OCI-LY7 (cell line): ENCODE results near the gene SV2C. TPM values are rescaled to one million over a fixed set of nuclear protein-coding genes. Genes with fewer than 3 reads are reported as not detected.
A peak's percentile ranks its signal among the peaks of the same experiment; 100 is the strongest.
"Not testable (repeated sequence)": the region's sequence is repeated elsewhere in the genome, so short reads cannot be mapped to it uniquely, and the experiment has no call there.

Experiments
- BruUV-seq: library from RNA; stranded (reverse); fragments of 400-500 nt; replicated peaks from 2 replicates; lab custom pipeline; 2021; lab: Mats Ljungman, UMichigan
- CTCF ChIA-PET: fragments of 300-600 bp; sonication (Branson Sonifier 250); formaldehyde crosslinking; loops from one replicate; lab custom pipeline; 2022; ENCODE audit warnings: antibody characterized with exemption; ENCODE audit not compliant: unreplicated experiment; lab: Charles Lee
- POLR2A ChIA-PET: fragments of 300-600 bp; sonication (Branson Sonifier 250); formaldehyde crosslinking; loops from one replicate; lab custom pipeline; 2022; ENCODE audit warnings: antibody characterized with exemption; lab: Charles Lee
- DNase-seq: peaks from one replicate; pipeline ENCODE4 v3.0.0-alpha.2; 2015; ENCODE audit warnings: low spot score
- H2AFZ ChIP-seq: fragments of 200-600 bp; sonication (generic), shearing (Covaris generic); 2 replicates; pipeline ENCODE4 v1.6.1; 2014; ENCODE audit warnings: mild to moderate bottlenecking, antibody characterized with exemption, low read length, moderate library complexity
- H3K27ac ChIP-seq: fragments of 200-600 bp; sonication (generic); 2 replicates; pipeline ENCODE4 v1.5.1; 2014; ENCODE audit warnings: mixed run types, low read depth, mild to moderate bottlenecking, moderate library complexity, low read length, inconsistent platforms; ENCODE audit not compliant: poor library complexity, severe bottlenecking
- H3K36me3 ChIP-seq: fragments of 200-600 bp; sonication (generic); 2 replicates; pipeline ENCODE4 v1.6.1; 2014; ENCODE audit warnings: mild to moderate bottlenecking, antibody characterized with exemption, low read length, moderate library complexity, mixed read lengths; ENCODE audit not compliant: insufficient read depth
- H3K4me1 ChIP-seq: fragments of 200-600 bp; sonication (generic); 2 replicates; pipeline ENCODE4 v1.5.1; 2014; ENCODE audit warnings: mild to moderate bottlenecking, low read length; ENCODE audit not compliant: insufficient read depth, poor library complexity, severe bottlenecking
- H3K4me2 ChIP-seq: fragments of 200-600 bp; sonication (generic); 2 replicates; pipeline ENCODE4 v1.6.1; 2014; ENCODE audit warnings: mild to moderate bottlenecking, low read length
- H3K4me3 ChIP-seq: fragments of 200-600 bp; sonication (generic); 2 replicates; pipeline ENCODE4 v1.5.1; 2014; ENCODE audit warnings: mild to moderate bottlenecking, low read depth, low read length; ENCODE audit not compliant: poor library complexity, severe bottlenecking
- H3K79me2 ChIP-seq: fragments of 200-600 bp; sonication (generic); 2 replicates; pipeline ENCODE4 v1.6.1; 2016; ENCODE audit warnings: low read depth, mild to moderate bottlenecking, low read length, moderate library complexity, mixed read lengths; ENCODE audit not compliant: insufficient read depth
- H3K9me2 ChIP-seq: fragments of 200-600 bp; sonication (generic); 2 replicates; pipeline ENCODE4 v1.6.1; 2016; ENCODE audit warnings: mild to moderate bottlenecking, low read length, mixed read lengths; ENCODE audit not compliant: insufficient read depth
- H3K9me3 ChIP-seq: fragments of 200-600 bp; sonication (generic); 2 replicates; pipeline ENCODE4 v1.6.1; 2014; ENCODE audit warnings: mild to moderate bottlenecking, mixed run types, low read length, mixed read lengths
- H4K20me1 ChIP-seq: fragments of 200-600 bp; sonication (generic); 2 replicates; pipeline ENCODE4 v1.6.1; 2014; ENCODE audit warnings: mild to moderate bottlenecking, antibody characterized with exemption, low read length, moderate library complexity, mixed read lengths; ENCODE audit not compliant: insufficient read depth
- CTCF ChIP-seq: fragments of 200-600 bp; sonication (generic); conservative IDR thresholded peaks from 2 replicates; pipeline ENCODE4 v1.5.1; 2014; ENCODE audit warnings: mild to moderate bottlenecking, antibody characterized with exemption, low read length, moderate library complexity, mixed read lengths
- EZH2phosphoT487 ChIP-seq: fragments of 200-600 bp; sonication (generic); IDR thresholded peaks from 2 replicates; pipeline ENCODE4 v1.6.1; 2018; ENCODE audit warnings: low read depth, borderline replicate concordance, mild to moderate bottlenecking, mixed run types, antibody characterized with exemption, low read length, moderate library complexity, mixed read lengths
- intact Hi-C: fragments of 100-400 bp; cut with micrococcal nuclease; formaldehyde crosslinking; loops from one replicate; pipeline ENCODE4 v1.10.0; 2022; ENCODE audit not compliant: unreplicated experiment
- total RNA-seq, 2 experiments: library from RNA; depleted of rRNA in 1 of 2; stranded (reverse); fragments of >200 nt in 1 of 2; shearing (Covaris generic) in 1 of 2; gene quantifications; 2 replicates each; pipeline ENCODE4 v1.2.3, GENCODE V29; 2014 to 2022

SV2C gene
- total RNA-seq, 2 experiments from 2014 or later: not detected

- CTCF ChIA-PET, H3K36me3 ChIP-seq, H3K27ac ChIP-seq, H4K20me1 ChIP-seq, H3K9me2 ChIP-seq, H3K9me3 ChIP-seq, H3K4me2 ChIP-seq, DNase-seq, POLR2A ChIA-PET, intact Hi-C loops, BruUV-seq, H3K4me3 ChIP-seq, H2AFZ ChIP-seq, H3K79me2 ChIP-seq: not testable (repeated sequence)
- H3K4me1 ChIP-seq: peaks cover 17% of the 10 kb centered on the region
Measured at GRCh38 chr5:76336253-76336809, 253.1 kb downstream of the SV2C start.

GRCh38 chr5:76337953-76338451, 254.8 kb downstream of the SV2C start:
- Histone ChIP-seq H3K27ac (no peak overlapping the region), H3K79me2 (no peaks in the 10 kb centered on the region), H3K4me3 (no peak overlapping the region), H3K9me3 (no peaks in the 10 kb centered on the region), H3K4me1 (peaks cover 26% of the 10 kb centered on the region), H2AFZ (peak overlapping the region; percentile 42; the same call in 1 of the 2 replicates), H4K20me1 (no peaks in the 10 kb centered on the region), H3K4me2 (peak overlapping the region; percentile 12; the same call in 1 of the 2 replicates), H3K9me2 (no peaks in the 10 kb centered on the region), H3K36me3 (no peaks in the 10 kb centered on the region)
- intact Hi-C loops: loop anchor here (2.0 kb wide), 3 partner anchors 65 to 303 kb away; partner anchors contain the start of gene IQGAP2
- POLR2A ChIA-PET: interaction anchor here (0.9 kb wide), 1 partner anchor 14 kb away, joined by 5 read pairs; no protein-coding TSS in a partner anchor
- DNase-seq: peak; percentile 74
- TF ChIP-seq CTCF (peak; percentile 81), EZH2phosphoT487 (no peak)
- CTCF ChIA-PET: interaction anchor here (0.9 kb wide), 1 partner anchor 13 kb away, joined by 3 read pairs; no protein-coding TSS in a partner anchor
- no TSS peak for BruUV-seq

GRCh38 chr5:76339919-76340318, 256.7 kb downstream of the SV2C start:
- Histone ChIP-seq H2AFZ (no peak overlapping the region), H4K20me1 (no peaks in the 10 kb centered on the region), H3K4me1 (peaks cover 26% of the 10 kb centered on the region), H3K4me2 (no peak overlapping the region), H3K9me2 (no peaks in the 10 kb centered on the region), H3K36me3 (no peaks in the 10 kb centered on the region), H3K9me3 (no peaks in the 10 kb centered on the region), H3K27ac (no peak overlapping the region), H3K4me3 (no peak overlapping the region), H3K79me2 (no peaks in the 10 kb centered on the region)
- TF ChIP-seq EZH2phosphoT487 (no peak), CTCF (no peak)
- ChIA-PET POLR2A (interaction anchor here (0.6 to 3.1 kb wide), 3 partner anchors 12 to 243 kb away, joined by 3 to 25 read pairs (median 3); no protein-coding TSS in a partner anchor), CTCF (no interaction called here)
- BruUV-seq: no TSS peak
- intact Hi-C loops: loop anchor here (2.0 kb wide), 3 partner anchors 63 to 301 kb away; partner anchors contain the start of gene IQGAP2
- DNase-seq: no peak
